H1 (cell line): ENCODE measurements around the gene PPIF.

Experiments used
- BACH1 ChIP-seq: IDR thresholded peaks from 2 replicates; pipeline ENCODE4 v1.6.1; 2012; ENCODE audit warnings: low read length, improper control_type of control experiment
- EP300 ChIP-seq, 2 experiments: IDR thresholded peaks; 1 replicate in 1 of 2; 2 replicates in 1 of 2; pipeline ENCODE4 v1.6.1; 2011 to 2012; ENCODE audit warnings: low read depth in 2 of 2, low read length in 2 of 2, mild to moderate bottlenecking in 2 of 2, borderline replicate concordance in 1 of 2, inconsistent platforms in 1 of 2, moderate library complexity in 1 of 2
- RAD21 ChIP-seq, 2 experiments: IDR thresholded peaks in 1 of 2; conservative IDR thresholded peaks in 1 of 2; 2 replicates each; pipeline ENCODE4 v1.6.1; 2011; ENCODE audit warnings: low read depth in 2 of 2, low read length in 2 of 2, improper control_type of control experiment in 1 of 2, inconsistent platforms in 1 of 2, mild to moderate bottlenecking in 1 of 2, moderate library complexity in 1 of 2
- RNF2 ChIP-seq: fragments of 200-900, 300-1000 bp; sonication (generic); IDR thresholded peaks from 2 replicates; pipeline ENCODE4 v1.7.1; 2016; ENCODE audit warnings: borderline replicate concordance, low read depth, mild to moderate bottlenecking, antibody characterized with exemption, low read length; ENCODE audit not compliant: poor library complexity, severe bottlenecking; ENCODE audit errors: missing control alignments
- SP1 ChIP-seq: IDR thresholded peaks from 2 replicates; pipeline ENCODE4 v1.6.1; 2011; ENCODE audit warnings: low read depth, low read length
- TF ChIP-seq, protein P1 (sequence below), 3 experiments: IDR thresholded peaks; 1 replicate in 2 of 3; 2 replicates in 1 of 3; pipeline versions ENCODE4 v1.5.1 to v1.6.1; 2011; ENCODE audit warnings: low read length in 3 of 3, mild to moderate bottlenecking in 3 of 3, inconsistent platforms in 2 of 3, low read depth in 1 of 3, moderate library complexity in 1 of 3; ENCODE audit not compliant: insufficient read depth in 1 of 3; ENCODE audit errors: control extremely low read depth in 1 of 3

DNA sequence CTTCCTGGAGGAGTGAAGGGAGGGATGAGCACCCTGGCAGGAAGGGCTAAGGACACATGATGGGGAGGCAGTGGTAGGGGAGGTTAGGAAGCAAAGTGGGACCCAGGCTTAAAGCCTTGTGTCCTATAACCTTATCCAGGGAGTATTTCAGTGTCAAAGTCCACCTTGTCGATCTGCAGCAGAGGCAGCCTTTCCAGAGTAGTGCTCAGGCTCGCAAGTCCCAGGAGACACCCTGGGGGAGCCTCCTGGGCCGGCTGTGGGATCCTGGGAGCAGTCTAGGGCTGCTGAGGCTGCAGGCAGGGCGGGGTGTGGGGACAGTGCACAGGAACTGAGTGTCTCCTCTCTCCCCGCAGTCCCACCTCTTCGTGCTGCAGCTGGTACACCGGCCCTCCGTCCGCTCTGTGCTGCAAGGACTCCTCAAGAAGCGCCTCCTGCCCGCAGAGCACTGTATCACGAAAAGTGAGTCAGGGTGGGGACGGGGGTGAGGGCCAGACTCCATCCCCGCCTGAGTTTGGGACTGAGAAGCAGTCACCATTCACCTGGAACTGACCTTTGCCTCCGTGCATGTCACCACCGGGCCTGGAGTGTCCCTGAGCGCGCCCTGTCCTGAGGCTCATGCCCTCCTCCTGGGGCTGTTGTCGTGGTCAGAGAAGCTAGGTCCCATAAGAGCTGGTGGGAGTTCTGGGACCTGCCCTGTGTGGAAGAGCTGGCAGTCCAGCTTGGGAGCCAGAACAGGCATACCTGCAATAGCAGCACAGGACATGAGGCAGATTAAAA lies 45.3 kb upstream of the PPIF start:
- TF ChIP-seq RNF2 (no peak), RAD21 (IDR thresholded peaks at IDR 0.05 in 1 of 2, conservative IDR thresholded peaks at IDR 0.05 in 1 of 2; ENCODE audit: low read depth in 2 of 2, low read length in 2 of 2) (no peak), SP1 (no peak), EP300 (IDR thresholded peaks at IDR 0.05; ENCODE audit: borderline replicate concordance in 1 of 2, low read depth in 2 of 2, low read length in 2 of 2) (no peak), BACH1 (no peak)
- TF ChIP-seq, protein P1, sequence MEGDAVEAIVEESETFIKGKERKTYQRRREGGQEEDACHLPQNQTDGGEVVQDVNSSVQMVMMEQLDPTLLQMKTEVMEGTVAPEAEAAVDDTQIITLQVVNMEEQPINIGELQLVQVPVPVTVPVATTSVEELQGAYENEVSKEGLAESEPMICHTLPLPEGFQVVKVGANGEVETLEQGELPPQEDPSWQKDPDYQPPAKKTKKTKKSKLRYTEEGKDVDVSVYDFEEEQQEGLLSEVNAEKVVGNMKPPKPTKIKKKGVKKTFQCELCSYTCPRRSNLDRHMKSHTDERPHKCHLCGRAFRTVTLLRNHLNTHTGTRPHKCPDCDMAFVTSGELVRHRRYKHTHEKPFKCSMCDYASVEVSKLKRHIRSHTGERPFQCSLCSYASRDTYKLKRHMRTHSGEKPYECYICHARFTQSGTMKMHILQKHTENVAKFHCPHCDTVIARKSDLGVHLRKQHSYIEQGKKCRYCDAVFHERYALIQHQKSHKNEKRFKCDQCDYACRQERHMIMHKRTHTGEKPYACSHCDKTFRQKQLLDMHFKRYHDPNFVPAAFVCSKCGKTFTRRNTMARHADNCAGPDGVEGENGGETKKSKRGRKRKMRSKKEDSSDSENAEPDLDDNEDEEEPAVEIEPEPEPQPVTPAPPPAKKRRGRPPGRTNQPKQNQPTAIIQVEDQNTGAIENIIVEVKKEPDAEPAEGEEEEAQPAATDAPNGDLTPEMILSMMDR (IDR thresholded peaks at IDR 0.05; ENCODE audit: control extremely low read depth in 1 of 3, insufficient read depth in 1 of 3, low read depth in 1 of 3, low read length in 3 of 3), result no peak
